ENCODE data around the gene ASB5.

ASB5 gene

DNA sequence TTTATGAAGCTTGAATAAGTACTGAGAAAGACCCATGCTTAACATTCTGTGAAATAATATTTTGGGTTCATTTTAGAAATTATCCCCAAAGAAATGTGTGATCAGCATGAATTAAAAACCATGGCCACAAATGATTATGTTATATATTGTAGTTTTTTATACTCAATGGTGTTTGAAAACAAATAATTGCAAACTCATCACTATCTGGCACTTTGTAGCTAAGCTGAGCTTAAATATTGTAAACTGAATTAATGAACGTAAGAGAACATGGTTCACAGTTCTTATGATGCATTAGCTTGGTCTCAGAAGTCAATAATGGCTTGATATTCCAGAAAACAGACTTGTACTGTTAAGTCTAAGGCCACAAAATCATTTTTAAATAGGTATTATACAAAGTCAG, 24.6 kb upstream of the ASB5 start:
- POLR2A ChIA-PET = no interaction called here
- DNase-seq (ENCODE audit: low read depth, low spot score) = no peak
- TF ChIP-seq, protein P1, sequence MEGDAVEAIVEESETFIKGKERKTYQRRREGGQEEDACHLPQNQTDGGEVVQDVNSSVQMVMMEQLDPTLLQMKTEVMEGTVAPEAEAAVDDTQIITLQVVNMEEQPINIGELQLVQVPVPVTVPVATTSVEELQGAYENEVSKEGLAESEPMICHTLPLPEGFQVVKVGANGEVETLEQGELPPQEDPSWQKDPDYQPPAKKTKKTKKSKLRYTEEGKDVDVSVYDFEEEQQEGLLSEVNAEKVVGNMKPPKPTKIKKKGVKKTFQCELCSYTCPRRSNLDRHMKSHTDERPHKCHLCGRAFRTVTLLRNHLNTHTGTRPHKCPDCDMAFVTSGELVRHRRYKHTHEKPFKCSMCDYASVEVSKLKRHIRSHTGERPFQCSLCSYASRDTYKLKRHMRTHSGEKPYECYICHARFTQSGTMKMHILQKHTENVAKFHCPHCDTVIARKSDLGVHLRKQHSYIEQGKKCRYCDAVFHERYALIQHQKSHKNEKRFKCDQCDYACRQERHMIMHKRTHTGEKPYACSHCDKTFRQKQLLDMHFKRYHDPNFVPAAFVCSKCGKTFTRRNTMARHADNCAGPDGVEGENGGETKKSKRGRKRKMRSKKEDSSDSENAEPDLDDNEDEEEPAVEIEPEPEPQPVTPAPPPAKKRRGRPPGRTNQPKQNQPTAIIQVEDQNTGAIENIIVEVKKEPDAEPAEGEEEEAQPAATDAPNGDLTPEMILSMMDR (IDR thresholded peaks at IDR 0.05; ENCODE audit: insufficient read depth, low read length, missing control alignments) = no peak
- CTCF ChIA-PET = interaction anchor here (1.1 to 3.1 kb wide), 3 partner anchors 9 to 47 kb away, joined by 3 to 11 read pairs (median 4); no protein-coding TSS in a partner anchor
- H3K4me3 ChIP-seq (ENCODE audit: low read depth, low read length) = no peak overlapping the region

- POLR2A ChIA-PET = no interaction called here
- TF ChIP-seq, protein P1 (IDR thresholded peaks at IDR 0.05; ENCODE audit: insufficient read depth, low read length, missing control alignments) = no peak
- CTCF ChIA-PET = interaction anchor here (0.8 to 3.1 kb wide), 4 partner anchors 9 to 22 kb away, joined by 3 to 11 read pairs (median 4); no protein-coding TSS in a partner anchor
- no peak for DNase-seq (ENCODE audit: low read depth, low spot score)
- no peak overlapping the region for H3K4me3 ChIP-seq (ENCODE audit: low read depth, low read length)
Observed at GRCh38 chr4:176292920-176293319, 23.9 kb upstream of the ASB5 start.

DNA sequence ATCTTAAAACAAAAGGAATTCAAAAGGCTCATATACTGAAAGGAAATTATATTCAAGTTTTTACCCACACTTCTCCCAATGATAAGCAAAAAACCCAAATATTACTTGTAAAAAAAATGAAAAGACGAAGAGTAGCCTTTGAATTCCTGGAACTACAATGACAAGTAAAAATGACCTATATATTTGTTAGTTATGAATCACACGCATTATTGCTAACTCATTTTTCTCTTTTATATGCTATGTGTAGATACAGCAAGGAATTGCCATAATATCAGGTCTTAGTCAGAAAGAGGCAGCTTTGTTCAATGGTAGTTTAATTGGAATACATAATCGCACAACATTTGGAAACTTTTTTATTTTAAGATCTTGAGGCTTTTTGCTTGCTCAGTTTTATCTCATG, 22.7 kb upstream of the ASB5 start:
- POLR2A ChIA-PET = no interaction called here
- TF ChIP-seq, protein P1 (IDR thresholded peaks at IDR 0.05; ENCODE audit: insufficient read depth, low read length, missing control alignments) = no peak
- CTCF ChIA-PET = interaction anchor here (0.9 to 3.1 kb wide), 3 partner anchors 13 to 16 kb away, joined by 3 to 11 read pairs (median 3); no protein-coding TSS in a partner anchor
- DNase-seq (ENCODE audit: low read depth, low spot score) = no peak
- no peak overlapping the region for H3K4me3 ChIP-seq (ENCODE audit: low read depth, low read length)

- no peak overlapping the region for H3K4me3 ChIP-seq (ENCODE audit: low read depth, low read length)
- ChIA-PET CTCF (no interaction called here), POLR2A (no interaction called here)
- TF ChIP-seq, protein P1 (IDR thresholded peaks at IDR 0.05; ENCODE audit: insufficient read depth, low read length, missing control alignments) = no peak
- DNase-seq (ENCODE audit: low read depth, low spot score) = no peak
Observed at GRCh38 chr4:176290520-176290919, 21.5 kb upstream of the ASB5 start.

- H3K4me3 ChIP-seq (ENCODE audit: low read depth, low read length) = no peak overlapping the region
- no peak for DNase-seq (ENCODE audit: low read depth, low spot score)
- TF ChIP-seq, protein P1 (IDR thresholded peaks at IDR 0.05; ENCODE audit: insufficient read depth, low read length, missing control alignments) = no peak
- CTCF ChIA-PET = interaction anchor here (1.2 to 5.2 kb wide), 3 partner anchors 11 to 35 kb away, joined by 3 to 49 read pairs (median 10); no protein-coding TSS in a partner anchor
- POLR2A ChIA-PET = no interaction called here
Observed at GRCh38 chr4:176289561-176289960, 20.5 kb upstream of the ASB5 start.

GRCh38 chr4:176288020-176288419, 19.0 kb upstream of the ASB5 start:
- ChIA-PET POLR2A (no interaction called here), CTCF (interaction anchor here (1.6 to 5.2 kb wide), 3 partner anchors 9 to 15 kb away, joined by 5 to 49 read pairs (median 10); no protein-coding TSS in a partner anchor)
- DNase-seq (ENCODE audit: low read depth, low spot score) = no peak
- TF ChIP-seq, protein P1 (IDR thresholded peaks at IDR 0.05; ENCODE audit: insufficient read depth, low read length, missing control alignments) = no peak
- no peak overlapping the region for H3K4me3 ChIP-seq (ENCODE audit: low read depth, low read length)
